Heart left ventricle (tissue), 16 donors: Measurements from ENCODE around the gene DENND4B. TPM values are rescaled to one million over a fixed set of nuclear protein-coding genes. Genes with fewer than 3 reads are reported as not detected.
A peak's percentile ranks its signal among the peaks of the same experiment; 100 is the strongest.

Source experiments
- ATAC-seq, 4 donors: fragments of 200-7000 bp; cut with Tn5 transposase; one replicate each; pipeline ENCODE4 v1.9.1; 2020 to 2022; ENCODE audit warnings: moderate library complexity in 4 of 4, mild to moderate bottlenecking in 3 of 4, moderate number of reproducible peaks in 1 of 4
- DNase-seq, 5 donors: peaks; one replicate each; pipeline ENCODE4 v3.0.0-alpha.2; 2020
- H3K27ac ChIP-seq, 12 donors: fragments of 200-600 bp; sonication (generic) in 4 of 12; one replicate each; pipeline versions ENCODE4 v1.5.0 to v1.8.0; 2016 to 2022; ENCODE audit warnings: mild to moderate bottlenecking in 2 of 12
- H3K27me3 ChIP-seq, 9 donors: fragments of 200-600 bp; sonication (generic) in 2 of 9; one replicate each; pipeline versions ENCODE4 v1.5.1 to v1.8.0; 2016 to 2022; ENCODE audit warnings: mild to moderate bottlenecking in 3 of 9
- H3K36me3 ChIP-seq, 9 donors: fragments of 200-600 bp; sonication (generic) in 2 of 9; one replicate each; pipeline versions ENCODE4 v1.5.0 to v1.8.0; 2018 to 2022; ENCODE audit warnings: mild to moderate bottlenecking in 2 of 9
- H3K4me1 ChIP-seq, 12 donors: fragments of 200-600 bp; sonication (generic) in 4 of 12; one replicate each; pipeline versions ENCODE4 v1.5.0 to v1.8.0; 2016 to 2022; ENCODE audit warnings: mild to moderate bottlenecking in 3 of 12
- H3K4me3 ChIP-seq, 12 donors: fragments of 200-600 bp; sonication (generic) in 4 of 12; one replicate each; pipeline versions ENCODE4 v1.5.0 to v1.8.0; 2017 to 2022; ENCODE audit warnings: mild to moderate bottlenecking in 9 of 12, moderate library complexity in 4 of 12
- H3K9me3 ChIP-seq, 12 donors: fragments of 200-600 bp; sonication (generic) in 4 of 12; one replicate each; pipeline versions ENCODE4 v1.5.0 to v1.8.0; 2016 to 2022; ENCODE audit warnings: mild to moderate bottlenecking in 1 of 12
- CTCF ChIP-seq, 12 donors: fragments of 200-600 bp; sonication (generic) in 4 of 12; IDR thresholded peaks; one replicate each; pipeline versions ENCODE4 v1.5.0 to v1.8.0; 2018 to 2022; ENCODE audit warnings: antibody characterized with exemption in 12 of 12, mild to moderate bottlenecking in 5 of 12
- POLR2A ChIP-seq, 2 donors: fragments of 450-650 bp; IDR thresholded peaks; one replicate each; pipeline ENCODE4 v1.6.1; 2017; ENCODE audit warnings: antibody characterized with exemption in 2 of 2, mild to moderate bottlenecking in 2 of 2, moderate library complexity in 2 of 2
- WGBS, 4 donors: extraction: QIAGEN DNeasy Blood & Tissue Kit in 2 of 4; methylation state at CpG; one replicate each; pipeline versions ENCODE4 v1.1.5 to v1.1.7; 2013 to 2018; 5-methylcytosine and 5-hydroxymethylcytosine counted together
- intact Hi-C, 10 donors: fragments of 100-400 bp; cut with DNase I; formaldehyde crosslinking; loops; one replicate each; pipeline versions ENCODE4 v1.11.1 to v1.14.2; 2022
- polyA plus RNA-seq, 2 donors: library from polyadenylated mRNA; stranded (reverse); fragments of 200-250 nt; gene quantifications; one replicate each; pipeline ENCODE4 v1.2.3, GENCODE V29; 2013
- total RNA-seq, 9 donors: library from RNA; depleted of rRNA in 2 of 9; stranded (reverse); fragments of >200 nt in 2 of 9; fragmentation: NEBNext Ultra II Directional in 3 of 9; extraction: Animal tissue kit (Norgen Biotek cat#: 25700) in 3 of 9; gene quantifications; one replicate each; pipeline versions ENCODE4 v1.1.0 to v1.2.4, GENCODE V29; 2016 to 2023
- donor health status: ischemic (EF 13 %, LVEDD 7.1; RV severe dilation, severe dysfunction).
- donor health status: healthy with polysubstance abuse.
- donor health status: DM: no; HTN: yes; CAD: no.
- donor health status: DM: no; HTN: no; CAD: no.
- donor health status: ischemic (EF 25% LVEDD 6.9; RV normal size, moderate dysfunction).
- donor health status: ischemic (EF 25% LVEDD 5.7; RV mildly dilated, moderate dysfunction).
- donor health status: healthy.
- donor health status: DM: yes; HTN: yes; CAD: no.
- donor health status: ischemic (EF 35%, LVEDD 5.7; RV mildly dilated, moderate dysfunction).
- donor health status: nonischemic (EF 11% LVEDD 7.7; RV severe dilation, severe dysfunction).
- donor health status: DM: yes; HTN: yes; CAD: no.
- donor health status: PGD.
- donor health status: ischemic (EF 29% LVEDD 5.4; RV normal size, mild dysfunction).
- donor health status: nonischemic (EF 23%, LVEDD 6.1; RV moderate dilation, normal function).

The DENND4B gene
- total and polyA plus RNA-seq, 11 donors = 30.5 to 60.7 (median 40.8) TPM

DNA sequence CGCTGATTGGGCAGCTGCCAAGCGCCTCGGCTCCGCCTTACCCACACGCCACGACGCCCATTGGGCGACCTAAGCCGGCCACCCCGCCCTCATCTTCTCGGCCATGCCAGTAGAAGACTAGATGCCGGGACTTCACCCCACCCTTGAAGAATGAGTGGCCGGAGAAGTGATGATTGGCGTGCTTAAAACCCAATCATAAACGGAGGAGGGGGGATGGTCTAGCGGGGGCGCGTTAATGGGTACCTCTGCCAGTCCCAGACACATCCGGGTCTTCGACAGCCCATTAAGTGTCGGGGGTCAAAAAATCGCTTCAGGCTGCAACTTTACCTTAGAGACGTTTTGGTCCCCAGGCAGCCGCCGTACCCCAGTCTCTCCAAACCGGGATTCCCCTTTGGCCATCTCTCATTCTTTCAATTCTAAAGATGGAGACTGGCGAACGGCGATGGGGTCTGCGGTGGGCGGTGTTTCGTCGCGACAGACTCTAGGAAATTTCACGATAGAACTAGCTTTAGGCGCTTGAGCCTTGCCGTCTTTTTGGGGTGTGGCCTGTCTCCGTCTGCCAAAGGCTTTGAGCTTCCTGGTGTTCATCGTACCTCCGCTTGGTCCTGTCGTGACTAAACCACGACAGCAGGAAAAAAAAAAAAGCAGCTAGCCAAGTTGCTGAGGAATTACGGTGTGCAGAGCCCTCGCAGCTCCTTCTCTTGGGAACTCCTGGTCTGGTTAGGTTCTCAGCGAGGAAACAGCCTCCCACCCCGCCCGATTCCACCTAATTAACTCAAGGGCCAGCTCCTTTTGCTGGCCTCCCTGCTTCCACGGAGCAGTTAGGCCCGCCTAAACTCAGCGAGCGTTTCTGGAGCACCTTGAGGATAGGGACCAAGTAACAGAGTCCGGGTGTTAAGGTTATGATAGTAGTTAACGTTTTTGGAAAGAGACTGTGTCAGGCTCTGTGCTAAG is 23.3 kb downstream of the DENND4B start, which contains the start of gene GATAD2B:
Gene GATAD2B, minus strand, starts transcription at position 1 of the 954 bp plus-strand sequence. CDS start 94,625 bp downstream, outside the sequence.
- Histone ChIP-seq H3K36me3 (peaks cover 0 to 6% (median 0%) of the 10 kb centered on the region in 9 donors), H3K9me3 (no peaks in the 10 kb centered on the region), H3K27me3 (no peaks in the 10 kb centered on the region), H3K4me3 (peak within 1 kb of the TSS; percentile 53 to 89 (median 78)), H3K27ac (peak within 1 kb of the TSS; percentile 76 to 97 (median 90)), H3K4me1 (peaks cover 2 to 45% (median 36%) of the 10 kb centered on the region in 12 donors)
- intact Hi-C loops = loop anchor here in 8 of 10 donors (1.0 to 10.0 kb wide), 11 partner anchors 22 to 248 kb away; partner anchors contain the start of genes DENND4B (in 2 of the 8), CRTC2 (in 1 of the 8), ILF2 (in 1 of the 8) and JTB (in 1 of the 8)
- ATAC-seq = peak; percentile 98
- 0 to 1% (median 0%) methylated on average over 44 to 53 of the region's 53 CpGs for WGBS, 4 donors
- peak; percentile 100 for DNase-seq
- TF ChIP-seq POLR2A (IDR thresholded peaks at IDR 0.05) (peak in 1 of 2 donors; percentile 43), CTCF (IDR thresholded peaks at IDR 0.05) (no peak)

- Histone ChIP-seq H3K4me1 (peaks cover 2 to 52% (median 36%) of the 10 kb centered on the region in 12 donors), H3K36me3 (peaks cover 0 to 15% (median 3%) of the 10 kb centered on the region in 9 donors), H3K27me3 (no peaks in the 10 kb centered on the region), H3K4me3 (peak overlapping the region; percentile 53 to 89 (median 78)), H3K9me3 (no peaks in the 10 kb centered on the region), H3K27ac (peak overlapping the region; percentile 76 to 97 (median 90))
- DNase-seq = peak in 3 of 5 donors; percentile 53 to 68 (median 65)
- peak in 2 of 4 donors; percentile 35 to 46 for ATAC-seq
- 0 to 1% (median 1%) methylated on average over 53 to 82 of the region's 86 CpGs for WGBS, 4 donors
- intact Hi-C loops = loop anchor here in 8 of 10 donors (1.0 to 10.0 kb wide), 9 partner anchors 22 to 248 kb away; partner anchors contain the start of genes DENND4B (in 2 of the 8), CRTC2 (in 1 of the 8), ILF2 (in 1 of the 8) and JTB (in 1 of the 8)
- TF ChIP-seq CTCF (IDR thresholded peaks at IDR 0.05) = peak in 2 of 12 donors; percentile 24 to 30
- no peak for TF ChIP-seq POLR2A (IDR thresholded peaks at IDR 0.05)
These were observed 24.2 kb downstream of the DENND4B start for GRCh38 chr1:153922076-153922971.

DNA sequence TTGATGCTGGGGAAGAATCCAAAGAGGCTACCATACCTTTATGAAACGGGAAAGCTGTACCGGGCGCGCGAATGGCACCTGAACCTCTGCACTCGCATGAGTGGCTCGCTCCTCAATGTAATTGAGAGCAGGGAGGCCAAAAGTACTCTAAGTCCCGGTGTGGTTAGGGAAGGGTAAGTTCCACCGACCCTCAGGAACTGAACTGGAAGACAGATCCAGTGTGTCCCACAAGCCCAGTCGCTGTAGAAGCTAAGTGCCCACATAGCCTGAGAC is 24.8 kb downstream of the DENND4B start:
- WGBS, 4 donors = 3 to 5% (median 4%) methylated on average over 10 of the region's 10 CpGs
- no peak for TF ChIP-seq CTCF (IDR thresholded peaks at IDR 0.05)
- no peak for TF ChIP-seq POLR2A (IDR thresholded peaks at IDR 0.05)
- Histone ChIP-seq H3K27ac (peak overlapping the region in 11 of 12 donors; percentile 86 to 97 (median 91)), H3K4me3 (peak overlapping the region; percentile 53 to 89 (median 78)), H3K4me1 (peaks cover 2 to 52% (median 36%) of the 10 kb centered on the region in 12 donors), H3K36me3 (peaks cover 0 to 17% (median 3%) of the 10 kb centered on the region in 9 donors), H3K9me3 (no peaks in the 10 kb centered on the region), H3K27me3 (no peaks in the 10 kb centered on the region)
- ATAC-seq = no peak
- no peak for DNase-seq
- intact Hi-C loops = loop anchor here in 8 of 10 donors (1.0 to 10.0 kb wide), 9 partner anchors 23 to 247 kb away; partner anchors contain the start of genes DENND4B (in 2 of the 8), CRTC2 (in 1 of the 8), ILF2 (in 1 of the 8) and JTB (in 1 of the 8)
